NT2/D1 (cell line): ENCODE data around the gene PAXX.

ENCODE experiments used
- SUZ12 ChIP-seq: IDR thresholded peaks from 2 replicates; pipeline ENCODE4 v1.6.1; 2011; ENCODE audit not compliant: insufficient read length, insufficient read depth; ENCODE audit errors: extremely low read depth
- YY1 ChIP-seq: IDR thresholded peaks from 2 replicates; pipeline ENCODE4 v1.6.1; 2011; ENCODE audit not compliant: insufficient read length, insufficient read depth
- ZNF274 ChIP-seq: IDR thresholded peaks from 2 replicates; pipeline ENCODE4 v1.6.1; 2011; ENCODE audit warnings: mild to moderate bottlenecking, low read depth, low read length

DNA sequence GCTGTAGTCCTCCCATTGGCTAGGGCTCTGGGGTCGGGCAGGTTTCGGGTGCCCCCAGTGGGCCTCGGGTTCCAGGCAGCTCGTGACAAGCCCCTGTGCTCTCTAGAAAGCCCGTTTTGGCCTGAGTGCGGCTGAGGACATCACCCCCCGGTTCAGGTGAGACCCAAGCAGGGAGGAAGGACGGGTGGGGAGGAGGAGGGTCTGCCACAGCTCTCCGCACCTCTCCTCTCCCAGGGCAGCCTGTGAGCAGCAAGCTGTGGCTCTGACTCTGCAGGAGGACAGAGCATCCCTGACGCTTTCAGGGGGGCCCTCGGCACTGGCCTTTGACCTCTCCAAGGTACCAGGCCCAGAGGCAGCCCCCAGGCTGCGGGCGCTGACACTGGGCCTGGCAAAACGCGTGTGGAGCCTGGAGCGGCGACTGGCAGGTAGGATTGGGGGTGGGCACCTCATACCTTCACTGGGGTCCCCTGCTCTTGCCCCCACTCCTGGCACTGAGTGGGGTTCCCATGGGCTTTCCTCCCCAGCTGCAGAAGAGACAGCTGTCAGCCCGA is 672 bp downstream of the PAXX start:
- TF ChIP-seq YY1 (no peak), SUZ12 (no peak), ZNF274 (no peak)
